ENCODE measurements around the gene ZNF700. TPM values are rescaled to one million over a fixed set of nuclear protein-coding genes. Genes with fewer than 3 reads are reported as not detected.
"Not testable (repeated sequence)": the region's sequence is repeated elsewhere in the genome, so short reads cannot be mapped to it uniquely, and the experiment has no call there.

Gene ZNF700
- total RNA-seq = 4.3 TPM

DNA sequence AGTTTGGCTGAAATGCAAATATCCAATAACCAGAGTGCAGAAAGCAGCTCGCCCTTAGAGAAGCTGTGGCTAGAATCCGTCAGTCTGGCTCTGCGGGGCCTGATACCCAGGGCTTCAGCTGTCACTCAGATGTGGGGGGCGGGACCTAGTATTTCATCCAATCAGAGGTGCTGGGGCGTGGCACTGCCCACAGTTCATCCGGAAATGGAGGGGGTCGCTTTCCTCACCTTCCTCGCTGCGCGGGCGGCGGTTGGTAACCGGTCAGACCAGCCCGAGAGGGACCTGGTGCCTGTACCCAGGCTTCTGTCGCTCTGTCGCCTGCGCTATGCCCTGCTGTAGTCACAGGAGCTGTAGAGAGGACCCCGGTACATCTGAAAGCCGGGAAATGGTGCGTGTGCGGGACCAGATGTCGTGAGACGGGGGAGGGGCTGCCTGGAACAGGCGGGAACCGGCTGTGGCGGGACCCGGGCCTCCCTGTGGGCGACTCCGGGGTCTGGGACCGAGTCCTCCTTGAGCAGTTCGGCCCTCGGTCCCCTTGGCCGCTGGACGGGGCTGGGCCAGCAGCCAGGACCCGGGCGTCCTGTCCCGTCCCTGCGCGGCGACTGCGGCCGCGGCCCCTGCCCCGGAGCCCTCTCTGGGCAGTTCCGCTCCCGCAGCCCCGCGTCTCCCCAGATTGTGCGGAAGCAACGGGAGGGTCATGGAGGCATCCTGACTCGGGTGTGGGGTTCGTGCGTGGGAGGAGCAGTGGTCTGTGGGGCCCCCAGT, at the start of gene ZNF700:
Gene ZNF700, plus strand, starts transcription at position 222 of the 765 bp plus-strand sequence. Its CDS starts 104 bp downstream, at position 326.
- DNase-seq (ENCODE audit: low read depth in 2 of 3, low spot score in 2 of 3) = peak; percentile 67 to 96 (median 92)

DNA sequence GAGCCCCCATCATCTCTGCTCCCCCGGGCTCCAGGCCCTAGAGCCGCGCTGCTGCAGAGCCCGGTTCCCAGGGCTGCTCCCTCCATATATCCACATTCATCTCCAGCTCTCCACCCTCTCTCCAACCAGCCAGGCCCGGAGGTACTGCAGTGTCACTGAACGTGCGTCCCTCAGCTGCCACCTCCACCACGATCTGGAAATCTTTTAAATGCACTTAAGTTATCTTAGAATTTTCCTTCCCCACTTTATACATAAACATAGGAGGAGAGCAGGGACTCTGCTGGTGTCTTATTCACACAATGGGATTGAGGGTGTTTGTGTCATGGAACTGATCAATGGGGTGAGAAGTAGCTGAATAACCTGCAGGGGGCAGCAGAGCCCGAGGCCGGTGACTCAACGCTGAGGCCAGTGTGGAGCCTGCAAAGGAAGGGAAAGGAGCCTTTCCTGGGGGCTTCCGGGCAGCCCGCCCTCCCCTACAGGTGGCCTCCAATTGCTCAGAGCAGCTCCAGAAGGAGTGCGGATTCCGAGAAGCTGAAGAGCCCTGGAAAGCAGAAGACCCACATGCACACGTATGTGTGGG, 45.1 kb upstream of the ZNF700 start:
- DNase-seq (ENCODE audit: low read depth in 2 of 3, low spot score in 2 of 3) = not testable (repeated sequence)

DNA sequence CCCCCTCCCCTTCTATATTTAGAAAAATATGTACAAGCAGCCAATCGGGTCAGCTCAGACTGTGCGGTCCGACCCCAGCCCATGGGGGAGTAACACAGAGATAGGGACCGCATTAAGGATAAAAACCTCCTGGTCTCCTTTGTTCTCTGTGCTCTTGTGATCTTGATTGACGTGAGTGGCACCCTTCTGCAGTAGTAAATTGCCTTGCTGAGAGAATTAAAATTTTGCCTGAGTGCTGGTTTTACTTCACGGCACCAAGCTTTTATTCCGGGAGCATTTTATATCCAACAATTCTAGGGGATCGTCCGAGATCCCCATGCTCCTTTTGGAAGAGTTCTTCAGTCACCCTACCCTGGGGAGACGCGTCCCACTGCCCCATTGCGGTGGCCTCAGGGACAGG, 44.3 kb upstream of the ZNF700 start:
- DNase-seq (ENCODE audit: low read depth in 2 of 3, low spot score in 2 of 3) = no peak

DNA sequence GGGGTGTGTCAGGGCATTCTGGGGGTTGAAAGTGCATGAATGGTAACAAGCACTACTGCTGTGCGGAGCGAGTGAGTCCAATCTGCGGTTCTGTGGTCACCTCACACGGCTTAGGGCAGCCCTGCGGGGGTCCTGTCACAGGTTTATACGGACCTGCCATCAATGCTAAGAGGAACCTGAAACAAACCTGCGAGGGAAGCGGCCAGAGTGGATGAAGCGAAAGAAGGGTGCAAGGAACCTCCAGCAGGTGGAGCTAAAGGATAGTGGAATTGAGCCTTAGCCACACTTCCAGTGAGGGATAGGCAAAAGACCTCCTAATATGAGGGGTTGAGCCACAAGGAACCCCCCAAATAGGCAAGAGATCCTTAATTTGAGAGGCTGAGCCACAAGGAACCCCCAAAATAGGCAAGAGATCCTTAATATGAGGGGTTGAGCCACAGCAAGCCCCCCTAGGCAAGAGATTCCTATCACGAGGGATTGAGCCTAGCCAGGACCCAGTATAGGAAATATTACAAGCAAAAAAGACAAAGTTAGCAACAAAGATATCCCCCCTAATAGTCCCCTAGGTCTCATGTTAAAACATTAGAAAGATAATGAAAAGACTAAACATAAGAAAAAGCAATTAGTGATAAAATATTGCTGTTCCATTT, 43.6 kb upstream of the ZNF700 start:
- peak; percentile 41 to 87 (median 72) for DNase-seq (ENCODE audit: low read depth in 2 of 3, low spot score in 2 of 3)

DNA sequence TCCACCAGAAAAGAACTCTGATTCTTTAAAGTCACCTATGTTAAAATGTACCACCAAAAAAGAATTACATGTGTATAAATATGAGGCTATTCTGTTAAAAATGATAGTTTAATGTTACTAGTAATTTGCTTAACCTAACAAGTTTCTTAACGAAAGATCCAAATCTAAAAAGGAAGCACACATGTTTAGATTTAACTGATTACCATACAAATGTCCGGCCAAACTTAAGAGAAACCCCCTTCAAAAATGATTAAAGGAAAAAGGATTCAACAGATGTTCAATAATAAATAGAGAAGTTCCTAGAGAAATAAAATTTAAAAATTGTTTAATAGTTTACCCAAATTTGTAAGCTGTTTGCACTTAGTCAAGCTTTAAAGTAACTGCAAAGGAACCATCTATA, 42.3 kb upstream of the ZNF700 start:
- peak in 1 of 3 donors; percentile 59 for DNase-seq (ENCODE audit: low read depth in 2 of 3, low spot score in 2 of 3)

DNA sequence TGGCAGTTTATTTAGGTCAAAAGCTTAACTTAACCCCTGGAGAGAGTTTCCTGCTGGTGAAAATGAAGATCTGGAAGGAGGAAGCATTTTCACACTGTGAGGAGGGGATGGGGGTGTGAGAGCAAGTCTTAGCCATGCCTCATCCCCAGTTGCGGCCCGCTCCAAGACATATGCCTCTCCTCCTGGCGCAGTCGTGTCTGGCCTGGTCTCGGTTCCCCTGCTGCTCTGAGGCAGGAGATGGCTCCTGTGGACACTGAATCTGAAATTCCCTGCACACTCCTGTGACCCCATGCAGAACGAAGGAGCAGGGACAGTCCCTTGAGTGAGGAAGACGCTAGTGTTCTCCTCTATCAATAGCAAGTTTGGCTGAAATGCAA, 37.7 kb upstream of the ZNF700 start:
- DNase-seq (ENCODE audit: low read depth in 2 of 3, low spot score in 2 of 3) = no peak

DNA sequence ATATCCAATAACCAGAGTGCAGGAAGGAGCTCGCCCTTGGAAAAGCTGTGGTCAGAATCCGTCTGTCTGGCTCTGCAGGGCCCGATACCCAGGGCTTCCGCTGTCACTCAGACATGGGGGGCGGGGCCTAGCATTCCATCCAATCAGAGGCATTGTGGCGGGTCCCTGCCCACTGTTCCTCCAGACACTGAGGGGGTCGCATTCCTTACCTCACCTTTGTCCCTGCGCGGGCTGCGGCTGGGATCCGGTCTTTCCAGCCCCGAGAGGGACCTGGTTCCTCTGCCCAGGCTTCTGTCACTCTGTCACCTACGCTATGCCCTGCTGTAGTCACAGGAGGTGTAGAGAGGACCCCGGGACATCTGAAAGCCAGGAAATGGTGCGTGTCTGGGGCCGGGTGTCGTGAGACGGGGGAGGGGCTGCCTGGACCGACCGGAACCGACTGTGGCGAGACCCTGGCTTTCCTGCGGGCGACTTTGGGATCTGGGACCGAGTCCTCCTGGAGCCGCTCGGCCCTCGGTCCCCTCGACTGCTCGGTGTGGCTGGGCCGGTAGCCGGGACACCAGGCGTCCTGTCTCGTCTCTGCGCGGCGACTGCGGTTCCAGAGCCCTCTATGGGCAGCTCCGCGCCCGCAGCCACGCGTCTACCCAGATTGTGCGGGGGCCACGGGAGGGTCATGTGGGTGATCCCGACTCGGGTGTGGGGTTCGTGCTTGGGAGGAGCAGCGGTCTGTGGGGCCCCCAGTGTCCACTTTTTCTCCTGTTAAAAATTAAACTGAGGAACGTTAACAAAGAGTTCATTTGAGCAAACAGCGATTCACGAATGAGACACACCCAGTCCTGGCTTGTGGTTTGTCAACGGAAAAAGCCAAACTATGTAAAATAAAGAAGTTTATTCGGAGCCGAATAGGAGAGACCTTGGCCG, 37.0 kb upstream of the ZNF700 start, which contains the start of gene ZNF69:
Gene ZNF69, plus strand, starts transcription at position 172 of the 921 bp plus-strand sequence. Its CDS starts 142 bp downstream, at position 314.
- DNase-seq (ENCODE audit: low read depth in 2 of 3, low spot score in 2 of 3) = peak in 2 of 3 donors; percentile 78 to 80

DNA sequence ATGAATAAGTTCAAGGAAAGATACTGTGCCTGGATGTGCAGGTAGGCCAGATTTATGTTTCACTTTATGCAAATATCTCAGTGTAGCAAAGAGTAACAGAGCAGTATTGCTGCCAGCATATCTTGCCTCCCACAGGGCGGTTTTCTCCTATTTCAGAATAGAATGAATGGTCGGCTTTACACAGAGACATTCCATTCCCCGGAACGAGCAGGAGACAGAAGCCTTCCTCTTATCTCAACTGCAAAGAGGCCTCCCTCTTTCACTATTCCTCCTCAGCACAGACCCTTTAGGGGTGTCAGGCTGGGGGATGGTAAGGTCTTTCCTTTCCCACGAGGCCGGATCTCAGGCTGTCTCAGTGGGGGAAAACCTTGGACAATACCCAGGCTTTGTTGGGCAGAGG, 35.0 kb upstream of the ZNF700 start:
- not testable (repeated sequence) for DNase-seq (ENCODE audit: low read depth in 2 of 3, low spot score in 2 of 3)

DNA sequence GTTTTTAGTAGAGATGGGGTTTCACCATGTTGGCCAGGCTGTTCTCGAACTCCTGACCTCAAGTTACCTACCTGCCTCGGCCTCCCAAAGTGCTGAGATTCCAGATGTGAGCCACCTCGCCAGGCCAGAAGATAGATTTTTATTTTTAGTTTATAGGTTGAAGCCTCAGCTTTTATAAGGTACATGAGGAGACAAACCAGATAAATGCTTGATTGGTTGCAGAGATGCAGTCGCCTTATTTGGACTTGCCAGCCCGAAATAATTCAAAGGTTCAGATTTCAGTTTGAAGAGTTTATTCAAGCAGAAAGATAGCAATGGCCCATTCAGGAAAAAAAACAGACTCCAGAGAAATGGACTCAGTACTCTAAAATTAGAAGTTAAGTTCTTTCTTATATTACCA, 34.3 kb upstream of the ZNF700 start:
- DNase-seq (ENCODE audit: low read depth in 2 of 3, low spot score in 2 of 3) = no peak

DNA sequence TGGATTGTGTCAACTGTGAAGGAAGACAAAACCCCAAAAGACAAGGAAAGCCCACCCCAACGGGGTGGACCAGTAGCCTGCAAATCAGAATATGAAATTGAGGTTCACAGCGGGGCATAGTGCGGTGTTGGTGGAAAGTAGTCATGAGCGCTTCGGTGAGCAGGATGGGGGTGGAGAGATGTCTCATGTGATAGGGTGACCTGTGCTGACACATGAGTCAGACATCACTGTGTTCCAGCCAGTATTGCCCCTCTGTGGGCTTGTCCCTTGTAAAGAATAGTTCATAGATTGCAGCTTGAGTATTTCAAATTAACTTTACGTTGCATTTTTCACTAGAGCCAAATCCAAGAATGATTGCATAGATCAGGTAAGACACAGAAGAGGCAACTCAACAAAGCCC, 30.1 kb upstream of the ZNF700 start:
- DNase-seq (ENCODE audit: low read depth in 2 of 3, low spot score in 2 of 3) = no peak

DNA sequence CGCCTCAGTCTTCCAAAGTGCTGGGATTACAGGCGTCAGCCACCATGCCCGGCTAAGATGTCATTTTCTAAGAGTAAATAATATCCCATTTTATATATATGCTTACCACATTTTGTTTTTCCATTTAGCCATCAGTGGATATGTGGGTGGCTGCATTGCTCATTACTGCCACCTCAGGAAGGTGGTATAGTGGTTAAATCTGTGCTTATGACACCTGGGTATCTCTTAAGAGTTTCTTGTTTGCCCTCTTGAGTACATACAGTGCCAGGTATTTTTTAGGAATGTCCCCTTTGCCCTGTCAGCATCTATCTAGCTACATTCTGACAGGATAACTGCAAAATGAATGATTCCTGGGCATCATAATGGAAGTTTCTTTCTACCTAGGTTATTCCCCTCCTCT, 22.7 kb upstream of the ZNF700 start:
- no peak for DNase-seq (ENCODE audit: low read depth in 2 of 3, low spot score in 2 of 3)

DNA sequence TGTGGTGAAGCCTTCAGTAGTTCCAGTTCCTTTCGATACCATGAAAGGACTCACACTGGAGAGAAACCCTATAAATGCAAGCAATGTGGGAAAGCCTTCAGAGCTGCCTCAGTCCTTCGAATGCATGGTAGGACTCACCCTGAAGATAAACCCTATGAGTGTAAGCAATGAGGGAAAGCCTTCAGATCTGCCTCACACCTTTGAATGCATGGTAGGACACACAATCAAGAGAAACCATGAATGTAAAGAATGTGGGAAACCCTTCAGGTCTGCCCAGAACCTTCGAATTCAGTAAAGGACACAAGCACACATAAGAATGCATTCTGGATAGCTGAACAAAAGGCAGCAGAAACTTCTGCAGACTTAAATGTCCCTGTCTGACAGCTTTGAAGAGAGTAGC, 19.0 kb upstream of the ZNF700 start:
- peak in 1 of 3 donors; percentile 15 for DNase-seq (ENCODE audit: low read depth in 2 of 3, low spot score in 2 of 3)

DNA sequence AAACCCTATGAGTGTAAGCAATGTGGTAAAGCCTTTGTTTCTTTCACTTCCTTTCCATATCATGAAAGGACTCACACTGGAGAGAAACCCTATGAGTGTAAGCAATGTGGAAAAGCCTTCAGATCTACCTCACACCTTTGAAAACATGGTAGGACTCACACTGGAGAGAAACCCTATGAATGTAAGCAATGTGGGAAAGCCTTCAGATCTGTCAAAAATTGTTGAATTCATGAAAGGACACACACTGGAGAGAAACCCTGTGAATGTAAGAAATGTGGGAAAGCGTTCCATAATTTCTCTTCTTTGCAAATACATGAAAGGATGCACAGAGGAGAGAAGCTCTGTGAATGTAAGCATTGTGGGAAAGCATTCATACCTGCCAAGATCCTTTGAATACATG, 13.0 kb upstream of the ZNF700 start:
- DNase-seq (ENCODE audit: low read depth in 2 of 3, low spot score in 2 of 3) = peak in 1 of 3 donors; percentile 21

DNA sequence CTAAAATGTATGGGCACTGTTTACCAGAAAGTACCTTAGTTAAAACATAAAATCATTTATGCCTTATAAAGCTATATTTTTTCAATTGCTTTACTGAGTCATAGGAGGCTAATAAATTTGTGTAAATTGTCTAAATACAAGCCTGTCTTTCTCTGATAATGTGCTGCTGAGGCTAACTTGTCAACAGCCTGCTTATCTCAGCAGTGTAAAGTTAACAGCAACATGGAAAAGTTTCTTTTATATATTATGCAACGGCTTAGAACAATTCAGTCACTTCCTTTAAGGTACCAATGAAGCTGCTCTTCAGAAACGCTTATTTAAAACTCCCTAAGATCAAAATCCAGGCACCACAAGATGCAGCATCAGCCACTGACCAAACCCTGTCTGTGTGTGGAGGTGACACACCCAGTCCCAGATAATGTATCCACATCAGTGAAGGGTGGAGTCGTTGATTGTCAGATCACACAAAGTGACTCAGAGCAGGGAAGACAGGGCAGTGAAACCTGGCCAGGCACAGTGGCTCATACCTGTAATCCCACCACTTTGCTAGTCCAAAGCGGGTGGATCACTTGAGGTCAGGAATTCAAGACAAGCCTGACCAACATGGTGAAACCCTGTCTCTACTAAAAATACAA, 10.4 kb upstream of the ZNF700 start:
- DNase-seq (ENCODE audit: low read depth in 2 of 3, low spot score in 2 of 3) = not testable (repeated sequence)

DNA sequence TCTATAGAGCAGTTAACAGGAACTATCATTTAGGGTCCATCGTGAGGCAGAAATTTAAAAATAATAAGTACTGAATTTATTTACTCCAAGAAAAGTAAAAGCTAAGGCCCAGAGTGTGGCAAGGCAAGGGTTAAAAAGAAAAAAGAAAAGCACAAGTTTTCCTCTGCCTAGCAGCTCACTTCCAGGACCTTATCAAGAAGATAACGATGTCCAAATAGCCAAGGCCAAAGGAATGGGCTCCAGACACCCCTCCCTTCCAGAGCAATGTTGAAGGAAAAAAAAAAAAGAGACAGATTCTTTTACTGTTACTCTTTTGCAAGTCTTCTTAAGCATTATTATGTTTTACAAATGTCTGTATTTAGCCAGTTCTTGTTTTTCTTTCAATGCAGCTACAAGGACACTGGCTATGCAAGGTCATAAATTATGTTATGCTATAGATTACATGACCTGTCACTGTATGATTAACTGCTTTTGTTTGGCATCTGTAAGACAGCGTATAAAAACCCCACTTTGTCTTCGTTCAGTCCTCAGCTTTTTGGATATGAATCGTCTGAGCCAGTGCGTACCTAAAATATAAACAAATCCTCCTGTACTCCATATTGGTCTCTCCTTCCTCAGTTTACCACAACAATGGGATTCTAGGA, 2.9 kb upstream of the ZNF700 start:
- DNase-seq (ENCODE audit: low read depth in 2 of 3, low spot score in 2 of 3) = no peak

DNA sequence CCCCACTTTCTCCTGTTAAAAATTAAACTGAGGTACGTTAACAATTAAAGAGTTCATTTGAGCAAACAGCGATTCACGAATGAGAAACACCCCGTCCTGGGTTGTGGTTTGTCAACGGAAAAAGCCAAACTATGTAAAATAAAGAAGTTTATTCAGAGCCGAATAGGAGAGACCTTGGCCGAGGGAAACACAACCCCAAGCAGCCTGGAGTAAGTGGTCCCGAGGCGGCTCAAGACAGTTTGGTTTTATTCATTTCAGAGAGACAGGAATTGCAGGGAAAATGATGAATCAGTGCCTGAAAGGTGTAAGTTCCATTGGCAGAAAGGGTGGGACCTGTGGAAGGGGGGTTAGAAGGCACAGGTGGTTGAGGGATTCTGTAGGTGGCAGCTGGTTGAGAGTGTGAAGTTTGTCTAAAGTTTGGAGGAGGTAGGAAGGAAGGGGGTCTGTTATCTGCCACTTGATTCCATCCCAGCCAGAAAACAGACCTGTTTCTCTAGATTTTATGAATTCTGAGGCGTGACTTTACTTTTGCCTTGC, 812 bp downstream of the ZNF700 start:
- not testable (repeated sequence) for DNase-seq (ENCODE audit: low read depth in 2 of 3, low spot score in 2 of 3)

DNA sequence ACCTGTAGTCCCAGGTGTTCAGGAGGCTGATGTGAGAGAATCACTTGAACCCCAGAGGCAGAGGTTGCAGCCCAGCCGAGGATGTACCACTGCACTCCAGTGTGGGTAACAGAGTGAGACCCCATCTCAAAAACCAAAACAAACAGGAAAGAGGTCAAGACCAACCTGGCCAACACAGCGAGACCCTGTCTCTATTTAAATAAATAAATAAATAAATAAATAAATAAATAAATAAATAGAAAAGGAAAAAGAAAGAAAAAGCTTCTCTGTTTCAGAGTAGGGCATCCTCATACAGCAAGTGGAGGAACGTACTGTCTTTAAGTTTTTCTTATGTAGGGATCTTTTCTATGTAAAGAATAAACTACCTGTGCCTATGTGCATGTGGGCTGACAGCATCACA, 2.3 kb downstream of the ZNF700 start:
- DNase-seq (ENCODE audit: low read depth in 2 of 3, low spot score in 2 of 3) = no peak

DNA sequence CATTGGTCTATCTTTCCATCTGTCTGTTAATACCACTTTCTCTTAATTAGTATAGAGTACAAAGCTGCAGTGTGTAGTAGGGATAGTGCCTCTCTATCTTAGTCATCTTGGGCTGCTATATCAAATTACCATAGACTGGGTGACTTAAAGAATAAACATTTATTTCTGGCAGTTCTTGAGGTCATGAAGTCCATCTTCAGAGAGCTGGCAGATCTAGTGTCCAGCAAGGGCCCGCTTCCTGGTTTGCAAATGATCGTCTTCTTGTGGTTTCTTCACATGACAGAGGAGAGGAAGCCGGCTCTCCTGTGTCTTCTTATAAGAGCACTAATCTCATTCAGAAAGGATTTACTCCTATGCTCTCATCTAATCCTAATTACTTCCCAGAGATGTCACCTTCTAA, 6.1 kb downstream of the ZNF700 start:
- DNase-seq (ENCODE audit: low read depth in 2 of 3, low spot score in 2 of 3) = no peak

DNA sequence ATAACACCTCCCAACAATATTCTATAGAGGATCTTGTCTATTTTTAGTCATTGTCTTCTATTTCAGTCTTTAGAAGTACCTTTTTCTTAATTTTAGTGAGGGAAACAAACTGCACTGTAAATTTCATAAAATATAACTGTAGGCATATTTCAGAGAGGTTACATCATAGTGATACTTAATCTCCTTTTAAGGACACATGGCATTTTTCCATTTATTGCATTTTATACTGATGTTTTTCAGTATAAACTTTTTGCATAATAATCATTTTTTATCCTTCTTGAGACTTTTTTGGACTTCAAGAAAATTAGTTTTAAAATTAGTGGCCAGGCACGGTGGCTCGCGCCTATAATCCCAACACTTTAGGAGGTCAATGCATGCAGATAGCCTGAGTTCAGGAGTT, 6.6 kb downstream of the ZNF700 start:
- DNase-seq (ENCODE audit: low read depth in 2 of 3, low spot score in 2 of 3) = no peak
